Liver (tissue), 9 donors: Measurements from ENCODE around the gene IP6K2. TPM values are rescaled to one million over a fixed set of nuclear protein-coding genes. Genes with fewer than 3 reads are reported as not detected.
A peak's percentile ranks its signal among the peaks of the same experiment; 100 is the strongest.

Source experiments
- DNase-seq: peaks from one replicate; pipeline ENCODE4 v3.0.0-alpha.2; 2017; ENCODE audit warnings: low spot score
- H3K27ac ChIP-seq, 2 donors: one replicate each; pipeline ENCODE4 v1.7.0; 2013; ENCODE audit warnings: inconsistent platforms in 2 of 2, low read length in 2 of 2, control low read depth in 1 of 2, low read depth in 1 of 2, mild to moderate bottlenecking in 1 of 2
- H3K27me3 ChIP-seq, 4 donors: one replicate each; pipeline versions ENCODE4 v1.6.1 to v1.7.0; 2013; ENCODE audit warnings: low read length in 3 of 4, inconsistent platforms in 1 of 4, mild to moderate bottlenecking in 1 of 4, moderate library complexity in 1 of 4; ENCODE audit not compliant: control insufficient read depth in 4 of 4, insufficient read depth in 4 of 4
- H3K36me3 ChIP-seq, 4 donors: one replicate each; pipeline versions ENCODE4 v1.6.1 to v1.7.0; 2013; ENCODE audit warnings: low read length in 3 of 4, mild to moderate bottlenecking in 3 of 4, low read depth in 1 of 4, moderate library complexity in 1 of 4; ENCODE audit not compliant: control insufficient read depth in 4 of 4, insufficient read depth in 3 of 4
- H3K4me1 ChIP-seq, 4 donors: one replicate each; pipeline versions ENCODE4 v1.6.1 to v1.7.0; 2013; ENCODE audit warnings: low read length in 3 of 4, mild to moderate bottlenecking in 3 of 4, moderate library complexity in 1 of 4; ENCODE audit not compliant: control insufficient read depth in 4 of 4, insufficient read depth in 4 of 4
- H3K4me3 ChIP-seq, 3 donors: one replicate each; pipeline versions ENCODE4 v1.6.1 to v1.7.0; 2013; ENCODE audit warnings: low read length in 3 of 3, control low read depth in 1 of 3, low read depth in 1 of 3, mild to moderate bottlenecking in 1 of 3
- H3K9ac ChIP-seq, 2 donors: one replicate each; pipeline ENCODE4 v1.7.0; 2013; ENCODE audit warnings: low read length in 2 of 2, mild to moderate bottlenecking in 2 of 2, moderate library complexity in 2 of 2, control low read depth in 1 of 2, low read depth in 1 of 2
- H3K9me3 ChIP-seq, 4 donors: one replicate each; pipeline versions ENCODE4 v1.6.1 to v1.7.0; 2013; ENCODE audit warnings: low read length in 3 of 4; ENCODE audit not compliant: control insufficient read depth in 4 of 4
- EGR1 ChIP-seq, 2 donors: IDR thresholded peaks; 2 replicates each; pipeline ENCODE4 v1.6.1; 2016 to 2018; ENCODE audit warnings: antibody characterized with exemption in 2 of 2, low read depth in 2 of 2
- FOXA1 ChIP-seq: IDR thresholded peaks from 2 replicates; pipeline ENCODE4 v1.6.1; 2016; ENCODE audit warnings: antibody characterized with exemption
- FOXA2 ChIP-seq: IDR thresholded peaks from 2 replicates; pipeline ENCODE4 v1.6.1; 2016; ENCODE audit warnings: antibody characterized with exemption
- GABPA ChIP-seq, 2 donors: IDR thresholded peaks in 1 of 2; conservative IDR thresholded peaks in 1 of 2; 2 replicates each; pipeline ENCODE4 v1.6.1; 2016; ENCODE audit warnings: antibody characterized with exemption in 2 of 2, mild to moderate bottlenecking in 1 of 2, moderate library complexity in 1 of 2
- HNF4A ChIP-seq, 2 donors: conservative IDR thresholded peaks; 2 replicates each; pipeline ENCODE4 v1.6.1; 2016; ENCODE audit warnings: antibody characterized with exemption in 2 of 2, mild to moderate bottlenecking in 2 of 2
- HNF4G ChIP-seq: IDR thresholded peaks from 2 replicates; pipeline ENCODE4 v1.6.1; 2016; ENCODE audit warnings: antibody characterized with exemption
- RAD21 ChIP-seq, 2 donors: IDR thresholded peaks; 2 replicates each; pipeline ENCODE4 v1.6.1; 2016; ENCODE audit warnings: antibody characterized with exemption in 2 of 2, mild to moderate bottlenecking in 2 of 2
- REST ChIP-seq: IDR thresholded peaks from 2 replicates; pipeline ENCODE4 v1.6.1; 2016; ENCODE audit warnings: antibody characterized with exemption, mild to moderate bottlenecking
- RXRA ChIP-seq, 2 donors: IDR thresholded peaks; 2 replicates each; pipeline ENCODE4 v1.6.1; 2017 to 2018; ENCODE audit warnings: antibody characterized with exemption in 2 of 2, mild to moderate bottlenecking in 1 of 2
- SP1 ChIP-seq: IDR thresholded peaks from 2 replicates; pipeline ENCODE4 v1.6.1; 2018; ENCODE audit warnings: antibody characterized with exemption, mild to moderate bottlenecking
- TAF1 ChIP-seq: conservative IDR thresholded peaks from 2 replicates; pipeline ENCODE4 v1.6.1; 2016; ENCODE audit warnings: antibody characterized with exemption, mild to moderate bottlenecking
- YY1 ChIP-seq: IDR thresholded peaks from 2 replicates; pipeline ENCODE4 v1.6.1; 2016; ENCODE audit warnings: antibody characterized with exemption, mild to moderate bottlenecking
- WGBS: extraction: QIAGEN DNeasy Blood & Tissue Kit; methylation state at CpG from one replicate; pipeline ENCODE4 v1.1.7; 2013; 5-methylcytosine and 5-hydroxymethylcytosine counted together
- polyA plus RNA-seq, 2 donors: library from polyadenylated mRNA; stranded (reverse) in 1 of 2; unstranded in 1 of 2; fragments of 200-250 nt in 1 of 2; fragments of >200 nt in 1 of 2; fragmentation: Nextera tagmentation in 1 of 2; extraction: Ambion mirVana in 1 of 2; gene quantifications; one replicate each; pipeline versions ENCODE4 v1.2.1 to v1.2.3, GENCODE V29; 2013 to 2015
- total RNA-seq, 2 donors: library from RNA; depleted of rRNA; stranded (reverse); fragments of >200 nt; gene quantifications; one replicate each; pipeline ENCODE4 v1.2.3, GENCODE V29; 2014
- TF ChIP-seq, protein P1 (sequence below): fragments of 150-350 bp; IDR thresholded peaks from 2 replicates; pipeline ENCODE4 v1.5.1; 2017; ENCODE audit warnings: improper control_type of control experiment, low read depth, low read length; ENCODE audit not compliant: missing input control
- TF ChIP-seq, protein P2 (sequence below): IDR thresholded peaks from 2 replicates; pipeline ENCODE4 v1.6.1; 2016; ENCODE audit warnings: antibody characterized with exemption
- TF ChIP-seq, protein P3 (sequence below): IDR thresholded peaks from 2 replicates; pipeline ENCODE4 v1.6.1; 2016; ENCODE audit warnings: antibody characterized with exemption
- donor health status: healthy.
- donor health status: healthy.
- donor health status: healthy.
- donor health status: healthy.
- donor health status: healthy.

Gene IP6K2
- total and polyA plus RNA-seq, 4 donors: 21.8 to 37.6 (median 24.3) TPM

DNA sequence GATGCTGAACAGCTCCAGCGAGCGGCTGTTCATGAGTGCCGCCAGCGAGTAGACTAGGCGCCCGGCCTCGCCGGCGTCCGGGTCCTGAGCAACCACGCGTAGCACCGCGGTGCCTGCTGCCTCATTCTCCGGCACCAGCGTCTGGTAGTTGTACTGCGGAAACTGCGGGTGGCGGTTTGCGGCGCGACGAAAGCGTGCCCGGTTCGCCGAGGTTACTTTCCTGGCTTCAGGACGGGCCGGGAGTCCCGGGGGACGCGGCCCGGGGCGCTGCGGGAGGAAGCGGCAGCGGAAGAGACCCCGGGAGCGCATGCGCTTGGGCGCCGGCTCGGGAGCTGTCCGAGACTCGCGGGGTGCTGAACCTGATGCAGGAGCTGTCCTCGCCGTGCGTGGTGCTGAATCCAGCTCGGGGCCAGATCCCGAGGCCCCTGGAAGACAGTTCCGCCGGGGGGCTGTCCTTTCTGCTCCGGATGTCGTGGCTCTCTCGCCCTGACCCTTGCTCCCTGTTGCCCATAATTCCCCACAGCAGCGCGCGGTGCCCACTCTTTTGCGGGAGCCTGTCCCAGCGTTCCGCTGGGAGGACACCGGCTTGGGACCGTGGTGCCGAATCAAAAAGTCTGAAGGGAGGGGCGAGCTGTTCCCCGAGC is 55.4 kb downstream of the IP6K2 start:
- Histone ChIP-seq H3K4me1 (peaks cover 0 to 16% (median 14%) of the 10 kb centered on the region in 4 donors), H3K9me3 (peaks cover 0 to 6% (median 0%) of the 10 kb centered on the region in 4 donors), H3K27me3 (peaks cover 0 to 5% (median 0%) of the 10 kb centered on the region in 4 donors), H3K9ac (no peak overlapping the region), H3K4me3 (peak overlapping the region in 1 of 3 donors; percentile 16), H3K27ac (no peak overlapping the region), H3K36me3 (no peaks in the 10 kb centered on the region)
- TF ChIP-seq REST (peak; percentile 100), HNF4G (no peak), TAF1 (no peak)
- TF ChIP-seq, protein P1, sequence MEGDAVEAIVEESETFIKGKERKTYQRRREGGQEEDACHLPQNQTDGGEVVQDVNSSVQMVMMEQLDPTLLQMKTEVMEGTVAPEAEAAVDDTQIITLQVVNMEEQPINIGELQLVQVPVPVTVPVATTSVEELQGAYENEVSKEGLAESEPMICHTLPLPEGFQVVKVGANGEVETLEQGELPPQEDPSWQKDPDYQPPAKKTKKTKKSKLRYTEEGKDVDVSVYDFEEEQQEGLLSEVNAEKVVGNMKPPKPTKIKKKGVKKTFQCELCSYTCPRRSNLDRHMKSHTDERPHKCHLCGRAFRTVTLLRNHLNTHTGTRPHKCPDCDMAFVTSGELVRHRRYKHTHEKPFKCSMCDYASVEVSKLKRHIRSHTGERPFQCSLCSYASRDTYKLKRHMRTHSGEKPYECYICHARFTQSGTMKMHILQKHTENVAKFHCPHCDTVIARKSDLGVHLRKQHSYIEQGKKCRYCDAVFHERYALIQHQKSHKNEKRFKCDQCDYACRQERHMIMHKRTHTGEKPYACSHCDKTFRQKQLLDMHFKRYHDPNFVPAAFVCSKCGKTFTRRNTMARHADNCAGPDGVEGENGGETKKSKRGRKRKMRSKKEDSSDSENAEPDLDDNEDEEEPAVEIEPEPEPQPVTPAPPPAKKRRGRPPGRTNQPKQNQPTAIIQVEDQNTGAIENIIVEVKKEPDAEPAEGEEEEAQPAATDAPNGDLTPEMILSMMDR: no peak
- DNase-seq: peak; percentile 86
- WGBS: 6% methylated on average over 67 of the region's 67 CpGs

DNA sequence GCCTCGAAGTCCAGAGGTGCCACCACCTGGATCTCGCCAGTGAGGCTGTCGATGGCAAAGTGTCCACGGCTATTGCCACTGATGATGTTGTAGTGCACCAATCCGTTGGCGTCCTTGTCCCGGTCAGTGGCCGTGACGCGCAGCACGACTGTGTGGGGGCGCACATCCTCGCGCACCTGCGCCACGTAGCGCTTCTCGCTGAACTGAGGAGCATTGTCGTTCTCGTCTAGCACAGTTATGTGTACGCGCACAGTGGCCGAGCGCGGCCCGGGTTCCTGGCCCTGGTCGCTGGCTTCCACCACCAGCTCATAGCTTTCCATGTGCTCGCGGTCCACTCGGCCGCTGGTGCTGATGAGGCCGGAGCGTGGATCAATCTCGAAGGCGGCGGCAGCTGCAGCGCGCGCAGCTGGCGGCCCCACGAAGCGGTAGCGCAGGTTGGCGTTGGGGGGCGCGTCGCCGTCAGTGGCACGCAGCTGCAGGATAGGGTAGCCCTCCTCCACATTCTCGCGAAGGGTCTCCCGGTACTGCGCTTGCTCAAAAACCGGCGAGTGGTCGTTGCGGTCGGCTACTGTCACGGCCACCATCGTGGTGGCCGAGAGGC is 56.1 kb downstream of the IP6K2 start:
- peaks cover 0 to 6% (median 0%) of the 10 kb centered on the region in 4 donors for H3K9me3 ChIP-seq
- peaks cover 0 to 23% (median 15%) of the 10 kb centered on the region in 4 donors for H3K4me1 ChIP-seq
- H3K27ac ChIP-seq: no peak overlapping the region
- WGBS: 56% methylated on average over 61 of the region's 61 CpGs
- no peak overlapping the region for H3K4me3 ChIP-seq
- DNase-seq: no peak
- no peak overlapping the region for H3K9ac ChIP-seq
- H3K36me3 ChIP-seq: no peaks in the 10 kb centered on the region
- TF ChIP-seq RAD21 (IDR thresholded peaks at IDR 0.05) (no peak), FOXA2 (no peak), TAF1 (no peak), FOXA1 (no peak), HNF4G (no peak), GABPA (IDR thresholded peaks at IDR 0.05 in 1 of 2, conservative IDR thresholded peaks at IDR 0.05 in 1 of 2) (no peak), YY1 (no peak), HNF4A (conservative IDR thresholded peaks at IDR 0.05) (no peak), EGR1 (IDR thresholded peaks at IDR 0.05; ENCODE audit: low read depth in 2 of 2) (no peak), SP1 (no peak), RXRA (IDR thresholded peaks at IDR 0.05) (no peak)
- TF ChIP-seq, protein P2, sequence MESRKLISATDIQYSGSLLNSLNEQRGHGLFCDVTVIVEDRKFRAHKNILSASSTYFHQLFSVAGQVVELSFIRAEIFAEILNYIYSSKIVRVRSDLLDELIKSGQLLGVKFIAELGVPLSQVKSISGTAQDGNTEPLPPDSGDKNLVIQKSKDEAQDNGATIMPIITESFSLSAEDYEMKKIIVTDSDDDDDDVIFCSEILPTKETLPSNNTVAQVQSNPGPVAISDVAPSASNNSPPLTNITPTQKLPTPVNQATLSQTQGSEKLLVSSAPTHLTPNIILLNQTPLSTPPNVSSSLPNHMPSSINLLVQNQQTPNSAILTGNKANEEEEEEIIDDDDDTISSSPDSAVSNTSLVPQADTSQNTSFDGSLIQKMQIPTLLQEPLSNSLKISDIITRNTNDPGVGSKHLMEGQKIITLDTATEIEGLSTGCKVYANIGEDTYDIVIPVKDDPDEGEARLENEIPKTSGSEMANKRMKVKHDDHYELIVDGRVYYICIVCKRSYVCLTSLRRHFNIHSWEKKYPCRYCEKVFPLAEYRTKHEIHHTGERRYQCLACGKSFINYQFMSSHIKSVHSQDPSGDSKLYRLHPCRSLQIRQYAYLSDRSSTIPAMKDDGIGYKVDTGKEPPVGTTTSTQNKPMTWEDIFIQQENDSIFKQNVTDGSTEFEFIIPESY: no peak
- TF ChIP-seq, protein P3, sequence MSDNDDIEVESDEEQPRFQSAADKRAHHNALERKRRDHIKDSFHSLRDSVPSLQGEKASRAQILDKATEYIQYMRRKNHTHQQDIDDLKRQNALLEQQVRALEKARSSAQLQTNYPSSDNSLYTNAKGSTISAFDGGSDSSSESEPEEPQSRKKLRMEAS: no peak
- H3K27me3 ChIP-seq: peaks cover 0 to 5% (median 0%) of the 10 kb centered on the region in 4 donors
